ENCODE data around the gene COL26A1. TPM values are rescaled to one million over a fixed set of nuclear protein-coding genes. Genes with fewer than 3 reads are reported as not detected.

COL26A1 gene
- total RNA-seq, 1 donor from 2014 or later: 155 TPM

DNA sequence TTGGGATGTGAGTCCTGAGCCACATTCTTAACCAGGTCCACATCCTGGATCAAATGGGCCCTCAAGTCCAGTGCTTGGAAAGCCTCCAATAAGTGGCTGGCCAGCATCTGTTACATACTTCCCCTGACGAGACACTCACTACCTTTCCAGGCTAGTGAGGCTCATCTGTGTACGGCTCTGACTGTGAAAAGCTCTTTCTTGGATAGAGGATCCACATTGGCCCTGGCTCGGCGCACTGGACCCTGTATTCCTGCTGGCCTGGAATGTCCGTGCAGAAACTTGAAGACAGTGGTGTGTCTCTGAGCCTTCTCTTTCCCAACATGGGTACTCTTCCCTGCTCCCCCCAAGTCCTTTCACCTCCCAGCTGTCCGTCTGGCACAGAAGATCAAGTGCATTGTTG is 230.9 kb downstream of the COL26A1 start:
- Mint-ChIP-seq H3K36me3 (ENCODE audit: low read depth) (peaks cover 2% of the 10 kb centered on the region), H3K4me3 (ENCODE audit: unreplicated experiment) (no peak overlapping the region), H3K9me3 (ENCODE audit: low read depth) (peaks cover 3% of the 10 kb centered on the region), H3K27me3 (ENCODE audit: low read depth) (peaks cover 9% of the 10 kb centered on the region), H3K4me1 (ENCODE audit: low read depth) (no peaks in the 10 kb centered on the region), H3K27ac (ENCODE audit: unreplicated experiment) (no peak overlapping the region)
- DNase-seq (ENCODE audit: low spot score): peak; percentile 15
- TF ChIP-seq, protein P1, sequence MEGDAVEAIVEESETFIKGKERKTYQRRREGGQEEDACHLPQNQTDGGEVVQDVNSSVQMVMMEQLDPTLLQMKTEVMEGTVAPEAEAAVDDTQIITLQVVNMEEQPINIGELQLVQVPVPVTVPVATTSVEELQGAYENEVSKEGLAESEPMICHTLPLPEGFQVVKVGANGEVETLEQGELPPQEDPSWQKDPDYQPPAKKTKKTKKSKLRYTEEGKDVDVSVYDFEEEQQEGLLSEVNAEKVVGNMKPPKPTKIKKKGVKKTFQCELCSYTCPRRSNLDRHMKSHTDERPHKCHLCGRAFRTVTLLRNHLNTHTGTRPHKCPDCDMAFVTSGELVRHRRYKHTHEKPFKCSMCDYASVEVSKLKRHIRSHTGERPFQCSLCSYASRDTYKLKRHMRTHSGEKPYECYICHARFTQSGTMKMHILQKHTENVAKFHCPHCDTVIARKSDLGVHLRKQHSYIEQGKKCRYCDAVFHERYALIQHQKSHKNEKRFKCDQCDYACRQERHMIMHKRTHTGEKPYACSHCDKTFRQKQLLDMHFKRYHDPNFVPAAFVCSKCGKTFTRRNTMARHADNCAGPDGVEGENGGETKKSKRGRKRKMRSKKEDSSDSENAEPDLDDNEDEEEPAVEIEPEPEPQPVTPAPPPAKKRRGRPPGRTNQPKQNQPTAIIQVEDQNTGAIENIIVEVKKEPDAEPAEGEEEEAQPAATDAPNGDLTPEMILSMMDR (IDR thresholded peaks at IDR 0.05): no peak

DNA sequence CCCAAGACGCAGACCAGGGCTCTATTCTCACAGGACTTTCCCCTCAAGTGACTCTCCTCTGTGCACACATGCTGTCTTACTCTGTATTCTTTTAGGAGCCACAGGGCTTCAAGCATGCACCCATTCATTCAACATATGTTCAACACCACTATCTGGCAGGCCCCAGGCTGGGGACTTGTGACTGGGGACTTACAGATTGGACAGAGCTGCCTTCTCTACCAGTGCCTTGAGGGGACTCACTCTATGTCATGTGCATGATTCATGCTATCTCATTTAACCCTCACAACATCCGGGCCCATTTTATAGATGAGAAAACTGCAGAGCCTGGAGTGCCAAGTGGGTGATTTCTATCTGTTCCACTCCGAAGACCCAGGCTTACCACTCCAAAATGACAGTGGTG is 232.1 kb downstream of the COL26A1 start:
- Mint-ChIP-seq H3K27me3 (ENCODE audit: low read depth) (peaks cover 9% of the 10 kb centered on the region), H3K4me1 (ENCODE audit: low read depth) (no peaks in the 10 kb centered on the region), H3K4me3 (ENCODE audit: unreplicated experiment) (no peak overlapping the region), H3K27ac (ENCODE audit: unreplicated experiment) (no peak overlapping the region), H3K36me3 (ENCODE audit: low read depth) (peaks cover 2% of the 10 kb centered on the region), H3K9me3 (ENCODE audit: low read depth) (peaks cover 3% of the 10 kb centered on the region)
- TF ChIP-seq, protein P1 (IDR thresholded peaks at IDR 0.05): no peak
- DNase-seq (ENCODE audit: low spot score): peak; percentile 24

DNA sequence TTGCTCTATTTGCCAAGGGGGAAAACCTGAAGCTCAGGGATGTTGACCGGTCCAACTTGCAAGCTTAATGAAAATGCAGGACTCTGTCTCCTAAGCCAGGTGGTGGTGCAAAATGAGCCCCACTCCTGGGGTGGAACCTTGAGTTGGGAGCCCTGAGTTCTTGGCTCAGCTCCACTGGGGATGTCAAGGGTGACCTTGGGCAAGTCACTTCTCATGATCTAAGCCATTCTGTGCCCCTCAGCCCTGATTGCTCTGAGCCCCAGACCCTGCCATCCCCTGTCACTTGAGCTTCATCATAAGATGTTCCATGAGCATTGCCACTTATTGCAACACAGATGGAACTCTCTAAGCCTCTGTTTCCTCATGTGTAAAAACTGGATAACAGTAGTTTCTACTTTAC is 232.6 kb downstream of the COL26A1 start:
- TF ChIP-seq, protein P1 (IDR thresholded peaks at IDR 0.05): no peak
- Mint-ChIP-seq H3K36me3 (ENCODE audit: low read depth) (peaks cover 2% of the 10 kb centered on the region), H3K9me3 (ENCODE audit: low read depth) (peaks cover 3% of the 10 kb centered on the region), H3K4me3 (ENCODE audit: unreplicated experiment) (no peak overlapping the region), H3K4me1 (ENCODE audit: low read depth) (no peaks in the 10 kb centered on the region), H3K27ac (ENCODE audit: unreplicated experiment) (no peak overlapping the region), H3K27me3 (ENCODE audit: low read depth) (peaks cover 9% of the 10 kb centered on the region)
- peak; percentile 32 for DNase-seq (ENCODE audit: low spot score)

DNA sequence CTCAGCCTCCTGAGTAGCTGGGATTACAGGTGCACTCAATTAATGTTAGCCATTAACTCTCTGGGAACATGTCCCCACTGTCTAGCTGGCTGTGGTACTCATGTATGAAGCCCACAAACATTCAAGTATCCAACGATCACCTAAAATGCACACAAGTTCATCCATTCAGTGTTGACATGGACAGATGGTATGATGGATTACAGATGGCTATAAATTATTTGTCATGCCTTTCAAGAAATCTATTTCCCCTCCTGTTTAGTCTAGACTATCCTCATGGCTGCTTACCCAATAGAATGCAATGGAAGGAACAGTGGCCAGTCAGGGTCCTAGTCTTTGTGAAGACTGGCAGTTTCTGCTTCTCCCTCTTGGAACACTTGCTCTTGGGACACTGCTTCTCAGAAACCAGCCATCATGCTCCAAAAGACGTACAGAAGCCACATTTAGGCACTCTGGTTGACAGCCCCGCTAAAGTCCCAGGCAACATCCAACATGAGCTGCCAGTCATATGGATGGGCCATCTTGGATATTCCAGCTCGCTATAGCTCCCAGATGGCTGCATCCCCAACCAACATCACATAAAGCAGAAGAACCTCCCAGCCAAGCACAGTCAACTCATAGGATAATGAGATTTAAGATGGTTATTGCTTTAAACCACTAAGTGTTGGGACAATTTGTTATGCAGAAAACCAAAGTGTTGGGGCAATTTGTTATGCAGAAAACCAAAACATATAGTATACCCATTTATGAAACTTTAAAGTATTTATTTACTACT is 233.3 kb downstream of the COL26A1 start:
- Mint-ChIP-seq H3K9me3 (ENCODE audit: low read depth) (peaks cover 3% of the 10 kb centered on the region), H3K4me3 (ENCODE audit: unreplicated experiment) (no peak overlapping the region), H3K36me3 (ENCODE audit: low read depth) (peaks cover 2% of the 10 kb centered on the region), H3K27ac (ENCODE audit: unreplicated experiment) (no peak overlapping the region), H3K27me3 (ENCODE audit: low read depth) (peaks cover 9% of the 10 kb centered on the region), H3K4me1 (ENCODE audit: low read depth) (no peaks in the 10 kb centered on the region)
- peak; percentile 8 for DNase-seq (ENCODE audit: low spot score)
- TF ChIP-seq, protein P1 (IDR thresholded peaks at IDR 0.05): no peak

DNA sequence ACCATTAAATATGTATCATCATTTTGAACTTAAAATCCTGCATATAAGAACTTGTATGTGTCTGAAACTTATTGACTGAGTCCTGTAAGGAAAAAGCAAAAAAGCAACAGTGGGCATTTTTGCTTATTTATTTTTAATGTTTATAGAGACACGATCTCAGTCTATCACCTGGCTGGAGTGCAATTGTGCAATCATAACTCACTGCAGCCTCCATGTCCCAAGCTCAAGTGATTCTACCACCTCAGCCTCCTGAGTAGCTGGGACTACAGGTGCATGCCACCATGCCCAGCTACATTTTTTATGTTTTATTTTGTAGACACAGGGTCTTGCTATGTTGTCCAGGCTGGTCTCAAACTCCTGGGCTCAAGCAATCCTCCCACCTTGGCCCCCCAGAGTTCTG is 234.2 kb downstream of the COL26A1 start:
- DNase-seq (ENCODE audit: low spot score): no peak
- Mint-ChIP-seq H3K4me3 (ENCODE audit: unreplicated experiment) (no peak overlapping the region), H3K27ac (ENCODE audit: unreplicated experiment) (no peak overlapping the region), H3K36me3 (ENCODE audit: low read depth) (peaks cover 2% of the 10 kb centered on the region), H3K4me1 (ENCODE audit: low read depth) (peaks cover 3% of the 10 kb centered on the region), H3K27me3 (ENCODE audit: low read depth) (peaks cover 9% of the 10 kb centered on the region), H3K9me3 (ENCODE audit: low read depth) (peaks cover 3% of the 10 kb centered on the region)
- TF ChIP-seq, protein P1 (IDR thresholded peaks at IDR 0.05): no peak
